ENCODE data around the gene KCNMA1.

KCNMA1 gene

DNA sequence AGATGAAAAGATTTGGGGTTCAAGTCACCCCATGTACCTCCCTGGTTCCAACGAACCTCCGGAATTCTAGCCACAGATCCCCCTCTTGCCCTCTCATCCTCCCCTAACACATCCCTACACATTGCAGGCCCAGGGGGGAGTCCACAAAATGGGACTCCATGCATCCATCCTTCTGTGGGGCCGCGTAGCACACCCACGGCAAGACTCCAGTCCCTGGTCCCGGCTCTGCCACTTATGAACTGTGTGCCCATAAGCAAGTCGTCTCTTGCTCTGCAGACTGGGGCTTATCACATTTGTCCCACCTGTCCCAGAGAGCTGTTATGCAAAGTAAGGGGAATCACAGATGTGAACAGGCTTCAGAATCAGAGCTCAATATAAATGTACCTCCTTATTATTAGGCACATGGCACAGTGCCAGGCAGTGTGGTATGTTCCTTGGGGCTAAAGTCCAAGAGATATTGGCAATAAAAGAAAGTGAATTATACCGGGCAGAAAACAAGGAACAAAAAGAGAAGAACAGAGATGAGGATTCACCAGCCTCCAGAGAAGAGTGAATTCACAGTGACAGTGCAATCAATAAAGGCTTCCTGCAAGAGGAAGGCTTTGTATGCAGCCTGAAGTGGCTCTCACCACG is 73.9 kb downstream of the KCNMA1 start:
- Histone ChIP-seq H3K4me3 (IDR thresholded peaks at IDR 0.05; ENCODE audit: insufficient read depth, low read depth, low read length) (no peak overlapping the region), H3K36me3 (ENCODE audit: insufficient read depth) (no peaks in the 10 kb centered on the region), H3K27ac (no peak overlapping the region), H3K9ac (no peak overlapping the region), H3K4me1 (ENCODE audit: low read depth, poor library complexity, severe bottlenecking) (no peaks in the 10 kb centered on the region), H3K4me2 (no peak overlapping the region), H4K20me1 (ENCODE audit: insufficient read depth) (no peaks in the 10 kb centered on the region), H3K27me3 (ENCODE audit: insufficient read depth, low read depth) (no peaks in the 10 kb centered on the region), H2AFZ (ENCODE audit: low read depth) (no peak overlapping the region), H3K79me2 (ENCODE audit: insufficient read depth, low read depth) (no peaks in the 10 kb centered on the region)
- no peak for TF ChIP-seq CTCF (conservative IDR thresholded peaks at IDR 0.05; ENCODE audit: low read depth, low read length)

GRCh38 chr10:77562742-77563141 is 74.9 kb downstream of the KCNMA1 start:
- Histone ChIP-seq H3K36me3 (ENCODE audit: insufficient read depth) (no peaks in the 10 kb centered on the region), H3K4me2 (no peak overlapping the region), H3K9ac (no peak overlapping the region), H3K79me2 (ENCODE audit: insufficient read depth, low read depth) (no peaks in the 10 kb centered on the region), H3K4me1 (ENCODE audit: low read depth, poor library complexity, severe bottlenecking) (no peaks in the 10 kb centered on the region), H4K20me1 (ENCODE audit: insufficient read depth) (no peaks in the 10 kb centered on the region), H3K4me3 (IDR thresholded peaks at IDR 0.05; ENCODE audit: insufficient read depth, low read depth, low read length) (no peak overlapping the region), H3K27me3 (ENCODE audit: insufficient read depth, low read depth) (no peaks in the 10 kb centered on the region), H3K27ac (no peak overlapping the region), H2AFZ (ENCODE audit: low read depth) (no peak overlapping the region)
- no peak for TF ChIP-seq CTCF (conservative IDR thresholded peaks at IDR 0.05; ENCODE audit: low read depth, low read length)

DNA sequence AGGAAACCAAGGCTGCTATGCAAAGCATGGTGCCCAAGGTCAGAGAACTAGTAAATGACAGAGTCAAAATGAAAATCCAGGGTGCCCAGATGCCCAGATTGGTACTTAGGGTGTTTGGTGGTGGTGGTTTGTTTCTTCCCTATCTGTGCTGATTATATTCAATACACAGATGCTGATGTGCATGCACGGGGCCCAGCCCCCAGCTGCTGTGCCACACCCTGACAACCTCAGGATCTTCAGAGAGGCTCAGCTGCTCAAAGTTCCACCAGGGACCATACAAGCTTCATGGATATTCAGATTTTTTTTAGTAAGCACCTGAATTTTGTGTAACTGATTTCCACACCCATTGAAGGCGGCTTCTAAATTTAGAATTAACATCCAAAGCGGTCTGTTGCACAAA is 75.6 kb downstream of the KCNMA1 start:
- Histone ChIP-seq H3K79me2 (ENCODE audit: insufficient read depth, low read depth) (no peaks in the 10 kb centered on the region), H3K4me1 (ENCODE audit: low read depth, poor library complexity, severe bottlenecking) (no peaks in the 10 kb centered on the region), H4K20me1 (ENCODE audit: insufficient read depth) (no peaks in the 10 kb centered on the region), H3K36me3 (ENCODE audit: insufficient read depth) (no peaks in the 10 kb centered on the region), H3K4me3 (IDR thresholded peaks at IDR 0.05; ENCODE audit: insufficient read depth, low read depth, low read length) (no peak overlapping the region), H3K27ac (no peak overlapping the region), H3K27me3 (ENCODE audit: insufficient read depth, low read depth) (no peaks in the 10 kb centered on the region), H3K9ac (no peak overlapping the region), H2AFZ (ENCODE audit: low read depth) (no peak overlapping the region), H3K4me2 (no peak overlapping the region)
- no peak for TF ChIP-seq CTCF (conservative IDR thresholded peaks at IDR 0.05; ENCODE audit: low read depth, low read length)

- no peak overlapping the region for H3K4me3 ChIP-seq (IDR thresholded peaks at IDR 0.05; ENCODE audit: insufficient read depth, low read depth, low read length)
- no peak overlapping the region for H3K4me2 ChIP-seq
- no peak overlapping the region for H3K9ac ChIP-seq
- no peaks in the 10 kb centered on the region for H3K36me3 ChIP-seq (ENCODE audit: insufficient read depth)
- H3K27me3 ChIP-seq (ENCODE audit: insufficient read depth, low read depth), result no peaks in the 10 kb centered on the region
- H2AFZ ChIP-seq (ENCODE audit: low read depth), result no peak overlapping the region
- H3K79me2 ChIP-seq (ENCODE audit: insufficient read depth, low read depth), result no peaks in the 10 kb centered on the region
- no peak overlapping the region for H3K27ac ChIP-seq
- H3K4me1 ChIP-seq (ENCODE audit: low read depth, poor library complexity, severe bottlenecking), result no peaks in the 10 kb centered on the region
- no peak for TF ChIP-seq CTCF (conservative IDR thresholded peaks at IDR 0.05; ENCODE audit: low read depth, low read length)
- no peaks in the 10 kb centered on the region for H4K20me1 ChIP-seq (ENCODE audit: insufficient read depth)
These were observed 77.1 kb downstream of the KCNMA1 start for GRCh38 chr10:77560471-77560870.

Data from KMS-11 (cell line).